Inflammatory macrophage treated with lipopolysaccharide for 4 hours (primary cell): ENCODE data around the gene DYRK2.
A peak's percentile ranks its signal among the peaks of the same experiment; 100 is the strongest.
"Not testable (repeated sequence)": the region's sequence is repeated elsewhere in the genome, so short reads cannot be mapped to it uniquely, and the experiment has no call there.

ENCODE experiments used
- DNase-seq: peaks from one replicate; pipeline ENCODE4 v3.0.0-alpha.2; 2020

DYRK2 gene

GRCh38 chr12:67672507-67672906, 24.0 kb downstream of the DYRK2 start:
- peak; percentile 67 for DNase-seq

DNA sequence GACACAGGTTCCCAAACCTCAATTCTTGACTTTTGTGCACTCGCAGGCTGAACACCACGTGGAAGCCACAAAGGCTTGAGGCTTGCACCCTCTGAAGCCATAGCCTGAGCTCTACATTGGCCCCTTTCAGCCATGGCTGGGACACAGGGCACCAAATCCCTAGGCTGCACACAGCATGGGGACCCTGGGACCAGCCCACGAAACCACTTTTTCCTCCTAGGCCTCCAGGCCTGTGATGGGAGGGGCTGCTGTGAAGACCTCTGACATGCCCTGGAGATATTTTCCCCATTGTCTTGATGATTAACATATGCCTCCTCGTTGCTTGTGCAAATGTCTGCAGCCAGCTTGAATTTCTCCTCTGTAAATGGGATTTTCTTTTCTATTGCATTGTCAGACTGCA, 25.0 kb downstream of the DYRK2 start:
- DNase-seq: not testable (repeated sequence)

DNA sequence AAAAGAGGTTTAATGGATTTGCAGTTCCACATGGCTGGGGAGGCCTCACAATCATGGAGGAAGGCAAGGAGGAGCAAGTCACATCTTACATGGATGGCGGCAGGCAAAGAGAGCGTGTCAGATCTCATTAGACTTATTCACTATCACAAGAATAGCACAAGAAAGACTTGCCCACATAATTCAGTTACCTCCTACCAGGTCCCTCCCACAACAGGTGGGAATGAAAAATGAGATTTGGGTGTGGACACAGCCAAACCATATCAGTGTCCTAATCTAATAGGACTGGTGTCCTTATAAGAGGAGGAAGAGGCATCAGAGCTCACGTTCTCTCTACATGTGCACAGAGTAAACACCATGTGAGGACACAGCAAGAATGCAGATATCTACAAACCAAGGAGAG, 25.9 kb downstream of the DYRK2 start:
- no peak for DNase-seq

DNA sequence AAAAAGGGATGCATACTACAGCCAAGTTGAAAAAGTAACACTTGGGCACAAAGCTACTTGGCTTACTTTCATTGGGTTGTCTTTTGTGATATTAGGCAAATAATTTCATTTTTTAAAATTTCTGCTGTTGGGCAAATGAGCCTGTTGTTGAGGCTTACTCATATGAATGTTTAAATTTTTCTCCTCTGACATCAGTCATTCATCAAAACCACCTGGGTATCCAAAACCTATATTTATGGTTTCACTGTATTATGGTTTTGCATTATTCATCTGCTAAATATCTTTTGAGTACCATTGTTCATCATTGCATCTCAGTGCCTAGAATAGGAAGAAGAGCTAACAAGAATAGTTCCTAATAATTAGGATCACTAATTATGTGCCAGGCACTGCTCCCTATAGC, 28.1 kb downstream of the DYRK2 start:
- no peak for DNase-seq

- DNase-seq: no peak
Measured at GRCh38 chr12:67677166-67677565, 28.6 kb downstream of the DYRK2 start.

GRCh38 chr12:67681105-67681778, 32.7 kb downstream of the DYRK2 start:
- DNase-seq: no peak

- DNase-seq: no peak
Measured at GRCh38 chr12:67681941-67682620, 33.5 kb downstream of the DYRK2 start.

DNA sequence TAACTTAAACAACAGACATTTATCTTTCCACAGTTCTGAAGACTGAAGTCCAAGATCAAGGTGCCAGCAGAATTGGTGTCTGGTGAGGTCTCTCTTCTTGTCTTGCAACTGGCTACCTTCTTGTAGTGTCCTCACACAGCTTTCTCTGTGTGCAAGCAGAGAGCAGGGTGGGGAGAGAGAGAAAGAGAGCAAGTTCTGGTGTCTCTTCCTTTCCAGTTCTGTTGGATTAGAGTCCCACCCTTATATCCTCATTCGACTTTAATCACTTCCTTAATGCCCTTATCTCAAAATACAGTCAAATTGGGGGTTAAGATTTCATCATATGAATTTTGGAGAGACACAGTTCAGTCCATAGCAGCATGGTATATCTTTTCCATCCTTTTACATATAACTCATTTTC, 40.8 kb downstream of the DYRK2 start:
- no peak for DNase-seq

- no peak for DNase-seq
Measured at GRCh38 chr12:67690656-67691055, 42.1 kb downstream of the DYRK2 start.

DNA sequence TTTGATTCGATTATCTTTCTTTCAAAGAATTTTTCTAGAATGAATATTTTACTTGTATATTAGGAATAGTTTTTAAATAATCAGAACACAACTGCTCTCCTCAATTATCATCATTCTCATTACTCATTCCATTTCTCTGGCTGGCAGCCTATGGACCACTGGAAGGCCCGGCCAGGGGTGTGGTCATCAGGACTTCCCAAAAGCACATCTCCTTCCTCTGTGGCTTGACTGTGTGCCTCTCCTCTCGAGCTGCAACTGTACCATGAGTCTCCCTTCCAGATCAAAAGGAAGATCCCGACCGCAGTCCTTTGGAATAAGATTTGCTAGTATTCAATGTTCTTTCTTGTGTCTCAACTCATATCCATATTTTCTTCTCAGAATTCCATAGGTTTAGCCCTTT, 42.7 kb downstream of the DYRK2 start:
- no peak for DNase-seq

- DNase-seq: no peak
Measured at GRCh38 chr12:67692135-67692534, 43.6 kb downstream of the DYRK2 start.

DNA sequence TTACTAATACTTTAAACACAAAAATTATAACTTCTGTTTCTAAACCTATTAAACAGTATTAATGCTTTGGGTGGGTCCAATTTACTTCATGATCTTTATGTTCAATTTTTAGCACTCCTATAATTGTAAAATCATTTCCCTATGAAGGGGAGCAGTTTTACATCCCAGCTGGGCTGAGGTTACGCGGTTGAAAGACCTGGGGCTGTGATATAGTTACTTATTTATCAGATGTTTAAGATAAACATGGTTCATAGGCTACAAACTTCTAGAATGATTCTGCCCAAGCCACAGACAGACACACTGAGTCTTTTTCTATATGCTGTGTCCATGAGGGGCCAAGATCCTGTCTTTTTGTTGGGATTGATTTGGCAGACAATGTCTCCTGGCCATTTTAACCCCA, 44.4 kb downstream of the DYRK2 start:
- DNase-seq: no peak

DNA sequence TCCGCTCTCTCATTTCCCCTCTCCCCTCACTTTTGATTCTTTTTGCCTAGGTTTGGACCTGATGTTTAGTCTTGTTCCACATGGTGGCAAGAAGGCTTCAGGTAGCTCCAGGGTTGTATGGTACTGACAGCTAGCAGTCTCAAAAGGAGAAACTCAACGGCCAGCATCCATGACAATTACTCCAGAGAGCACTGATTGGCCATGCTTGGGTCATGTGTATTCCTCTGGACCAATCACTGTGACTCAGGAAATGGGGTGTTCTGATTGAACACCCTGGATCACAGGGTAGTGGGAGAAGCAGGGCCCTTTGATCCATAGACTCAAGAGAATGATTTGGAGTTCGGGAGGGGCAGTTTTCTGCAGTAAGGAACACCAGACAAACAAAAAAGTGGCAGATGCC, 45.3 kb downstream of the DYRK2 start:
- DNase-seq: no peak

DNA sequence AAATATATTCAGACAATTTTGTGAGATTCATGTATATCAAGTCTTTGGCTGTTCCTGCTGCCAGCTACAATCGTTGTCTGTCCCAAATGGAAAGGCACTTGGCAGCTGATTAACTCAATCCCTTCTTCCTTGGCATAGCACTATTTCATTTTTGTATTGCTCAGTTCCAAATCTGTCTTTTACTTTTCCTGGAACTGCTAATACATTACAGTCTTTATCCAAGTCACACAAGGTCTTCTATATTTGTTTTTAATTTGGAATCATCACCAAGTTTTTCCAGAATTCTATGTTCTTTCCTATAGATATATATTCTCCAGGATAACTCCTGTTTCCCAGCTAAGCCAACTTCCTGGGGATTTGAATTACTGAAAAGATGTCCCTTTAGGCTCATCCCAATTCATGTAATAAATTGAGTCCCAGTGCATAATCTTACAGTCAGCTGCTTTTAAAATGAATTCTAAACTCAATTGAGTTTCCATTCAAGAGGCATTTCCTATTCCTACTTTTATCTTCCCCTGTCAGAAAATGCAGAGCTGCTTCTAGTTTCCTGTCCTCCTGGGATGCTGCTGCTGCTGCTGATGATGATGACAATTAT, 45.9 kb downstream of the DYRK2 start:
- DNase-seq: no peak

DNA sequence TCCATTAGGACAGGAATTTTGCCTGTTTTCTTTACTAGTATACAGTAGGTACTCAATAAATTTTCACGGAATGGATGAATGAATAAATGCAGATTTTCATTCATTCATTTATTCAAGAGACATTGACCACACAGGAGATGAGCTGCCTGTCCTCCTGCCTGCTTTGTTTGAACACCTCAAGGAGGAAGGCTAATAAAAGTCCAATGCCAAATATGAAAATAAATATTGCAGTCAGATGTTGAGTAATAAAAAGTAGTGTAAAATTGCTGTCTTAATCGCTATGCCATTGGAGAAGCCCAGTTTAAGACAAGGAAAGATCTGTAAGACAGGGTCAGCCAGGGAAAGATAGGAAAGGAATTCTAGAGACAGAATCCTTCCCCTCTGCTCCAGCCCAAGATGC, 47.4 kb downstream of the DYRK2 start:
- no peak for DNase-seq

DNA sequence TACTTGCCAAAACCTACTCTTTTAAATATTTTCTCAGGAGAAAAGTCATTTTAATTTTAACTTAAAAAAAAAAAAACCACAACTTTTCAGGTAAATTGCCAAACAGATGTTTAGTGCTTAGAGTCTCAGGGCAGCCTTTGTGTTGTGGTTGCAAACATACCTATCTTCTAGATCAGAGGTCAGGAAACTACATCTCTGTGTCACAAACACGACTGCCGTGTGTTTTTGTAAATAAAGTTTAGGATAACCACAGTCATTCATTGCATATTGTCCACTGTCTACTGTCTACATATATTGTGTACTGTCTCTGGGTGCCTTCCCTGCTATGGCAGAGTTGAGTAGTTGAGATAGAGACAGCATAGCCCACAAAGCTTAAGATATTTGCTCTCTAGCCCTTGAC, 48.9 kb downstream of the DYRK2 start:
- DNase-seq: no peak

DNA sequence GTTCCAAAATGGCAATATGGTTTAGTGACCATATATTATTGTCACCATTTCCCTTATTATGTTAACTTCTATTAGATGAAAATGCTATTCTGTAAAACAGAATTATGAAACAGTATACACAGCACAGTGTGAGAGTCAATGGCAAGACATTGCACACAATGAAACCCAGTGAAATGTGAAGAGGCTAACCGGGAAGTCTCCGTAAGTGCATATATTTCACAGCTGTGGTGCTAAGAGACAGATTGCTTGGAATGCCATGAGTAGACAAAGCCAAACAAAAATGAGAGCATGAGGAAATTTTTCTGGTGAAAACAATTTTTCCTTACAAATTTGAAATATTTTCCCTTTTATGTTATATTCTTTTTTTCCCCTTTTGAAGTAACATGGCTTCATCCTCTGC, 49.4 kb downstream of the DYRK2 start:
- no peak for DNase-seq

DNA sequence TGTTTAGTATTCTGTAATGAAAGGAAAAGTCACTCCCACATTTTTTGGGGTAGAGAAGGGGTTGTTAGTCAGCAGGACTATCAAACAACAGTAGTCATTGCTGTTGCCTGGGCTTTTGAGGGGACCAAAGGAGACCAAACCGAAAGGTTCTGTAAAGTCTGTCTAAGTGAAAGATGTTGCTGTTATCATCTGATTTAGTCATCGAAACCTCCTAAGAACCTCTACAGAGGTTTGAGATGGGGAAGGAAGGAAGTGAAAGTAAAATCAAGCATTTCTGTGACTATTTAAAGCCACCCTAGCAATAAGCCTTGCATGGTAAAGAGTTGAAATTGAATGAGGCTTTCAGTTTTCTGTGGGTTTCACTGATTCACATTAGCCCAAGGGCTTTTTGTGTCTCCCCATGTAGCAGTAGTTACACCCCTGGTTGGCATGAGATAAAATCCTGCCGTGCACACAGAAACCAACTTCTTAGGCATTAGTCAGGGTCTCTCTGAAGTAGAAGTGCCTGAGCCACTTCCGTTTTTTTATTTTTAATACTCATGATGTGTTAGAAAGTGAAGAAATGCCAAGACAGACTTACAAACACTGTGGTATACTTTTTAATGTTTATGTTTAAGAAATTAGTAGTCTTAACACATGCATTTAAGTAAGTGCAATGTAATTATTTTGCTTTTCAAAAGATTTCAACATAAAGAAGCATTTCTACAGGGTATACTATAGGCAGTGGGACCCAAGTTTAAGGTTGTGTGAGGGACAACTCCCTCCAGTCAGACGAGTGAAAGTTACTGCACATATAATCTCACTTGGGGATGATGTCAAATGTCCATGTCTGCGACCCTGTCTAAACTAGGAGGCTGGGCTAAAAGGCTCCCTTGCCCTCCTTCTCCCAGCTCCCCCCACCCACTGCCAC, 50.4 kb downstream of the DYRK2 start:
- DNase-seq: peak; percentile 83

- DNase-seq: no peak
Measured at GRCh38 chr12:67701121-67701520, 52.6 kb downstream of the DYRK2 start.

- DNase-seq: no peak
Measured at GRCh38 chr12:67702136-67702535, 53.6 kb downstream of the DYRK2 start.

- no peak for DNase-seq
Measured at GRCh38 chr12:67704071-67704470, 55.5 kb downstream of the DYRK2 start.

- DNase-seq: no peak
Measured at GRCh38 chr12:67705394-67706370, 57.1 kb downstream of the DYRK2 start.
